ENCODE results near the gene AADACL2.
A peak's percentile ranks its signal among the peaks of the same experiment; 100 is the strongest.

The AADACL2 gene

GRCh38 chr3:151792411-151792810, 58.7 kb downstream of the AADACL2 start:
- in situ Hi-C loops (cut with HindIII; ENCODE audit: low pct_ligation_motif_present, low pct_unique_long_range_greater_than_20kb, low sequenced_read_pairs): no loop called here
- DNase-seq: no peak

GRCh38 chr3:151793636-151794035, 59.9 kb downstream of the AADACL2 start:
- no peak for DNase-seq
- in situ Hi-C loops (cut with HindIII; ENCODE audit: low pct_ligation_motif_present, low pct_unique_long_range_greater_than_20kb, low sequenced_read_pairs): no loop called here

GRCh38 chr3:151794080-151794479, 60.4 kb downstream of the AADACL2 start:
- no peak for DNase-seq
- in situ Hi-C loops (cut with HindIII; ENCODE audit: low pct_ligation_motif_present, low pct_unique_long_range_greater_than_20kb, low sequenced_read_pairs): no loop called here

- DNase-seq: peak; percentile 5
- in situ Hi-C loops (cut with HindIII; ENCODE audit: low pct_ligation_motif_present, low pct_unique_long_range_greater_than_20kb, low sequenced_read_pairs): no loop called here
Observed at GRCh38 chr3:151795276-151795675, 61.5 kb downstream of the AADACL2 start.

GRCh38 chr3:151796105-151796680, 62.5 kb downstream of the AADACL2 start:
- in situ Hi-C loops (cut with HindIII; ENCODE audit: low pct_ligation_motif_present, low pct_unique_long_range_greater_than_20kb, low sequenced_read_pairs): no loop called here

GRCh38 chr3:151798466-151798865, 64.7 kb downstream of the AADACL2 start:
- in situ Hi-C loops (cut with HindIII; ENCODE audit: low pct_ligation_motif_present, low pct_unique_long_range_greater_than_20kb, low sequenced_read_pairs): no loop called here
- DNase-seq: no peak

More at GRCh38 chr3:151796105-151796680, 62.5 kb downstream of the AADACL2 start:
- DNase-seq: no peak

- in situ Hi-C loops (cut with HindIII; ENCODE audit: low pct_ligation_motif_present, low pct_unique_long_range_greater_than_20kb, low sequenced_read_pairs): no loop called here
- DNase-seq: no peak
Observed at GRCh38 chr3:151800431-151800830, 66.7 kb downstream of the AADACL2 start.

GRCh38 chr3:151804267-151804666, 70.5 kb downstream of the AADACL2 start:
- in situ Hi-C loops (cut with HindIII; ENCODE audit: low pct_ligation_motif_present, low pct_unique_long_range_greater_than_20kb, low sequenced_read_pairs): no loop called here
- DNase-seq: no peak

GRCh38 chr3:151806838-151807237, 73.1 kb downstream of the AADACL2 start:
- DNase-seq: no peak
- in situ Hi-C loops (cut with HindIII; ENCODE audit: low pct_ligation_motif_present, low pct_unique_long_range_greater_than_20kb, low sequenced_read_pairs): no loop called here

Measured in ACHN (cell line).